Parathyroid adenoma (tissue), 2 donors: ENCODE measurements around the gene KCNJ6.
"Not testable (repeated sequence)": the region's sequence is repeated elsewhere in the genome, so short reads cannot be mapped to it uniquely, and the experiment has no call there.

ENCODE experiments used
- H2AFZ ChIP-seq: fragments of 300-600 bp; sonication (generic); one replicate; pipeline ENCODE4 v1.7.0; 2017; ENCODE audit warnings: antibody characterized with exemption, mild to moderate bottlenecking
- H3K27ac ChIP-seq: fragments of 300-600 bp; sonication (generic); one replicate; pipeline ENCODE4 v1.7.0; 2017
- H3K27me3 ChIP-seq: fragments of 300-600 bp; sonication (generic); one replicate; pipeline ENCODE4 v1.7.0; 2017; ENCODE audit warnings: low read length; ENCODE audit not compliant: control insufficient read depth, insufficient read depth
- H3K36me3 ChIP-seq: fragments of 300-600 bp; sonication (generic); one replicate; pipeline ENCODE4 v1.7.0; 2017; ENCODE audit warnings: low read length; ENCODE audit not compliant: control insufficient read depth, insufficient read depth
- H3K4me1 ChIP-seq: fragments of 300-600 bp; sonication (generic); one replicate; pipeline ENCODE4 v1.7.0; 2017; ENCODE audit warnings: control low read depth
- H3K4me2 ChIP-seq: fragments of 300-600 bp; sonication (generic); one replicate; pipeline ENCODE4 v1.7.0; 2017; ENCODE audit warnings: low read length
- H3K4me3 ChIP-seq: fragments of 300-600 bp; sonication (generic); one replicate; pipeline ENCODE4 v1.7.0; 2017; ENCODE audit warnings: low read depth, low read length
- H3K79me2 ChIP-seq: fragments of 300-600 bp; sonication (generic); one replicate; pipeline ENCODE4 v1.7.0; 2017; ENCODE audit warnings: control low read depth
- H3K9ac ChIP-seq: fragments of 300-600 bp; sonication (generic); one replicate; pipeline ENCODE4 v1.7.0; 2017; ENCODE audit warnings: mild to moderate bottlenecking
- H3K9me3 ChIP-seq: fragments of 300-600 bp; sonication (generic); one replicate; pipeline ENCODE4 v1.7.0; 2017; ENCODE audit warnings: low read length; ENCODE audit not compliant: control insufficient read depth
- TF ChIP-seq, protein P1 (sequence below): fragments of 300-600 bp; sonication (generic); IDR thresholded peaks from one replicate; pipeline ENCODE4 v1.7.0; 2017; ENCODE audit warnings: antibody characterized with exemption, mild to moderate bottlenecking
- donor health status: primary hyperparathyroidism.

Gene KCNJ6

DNA sequence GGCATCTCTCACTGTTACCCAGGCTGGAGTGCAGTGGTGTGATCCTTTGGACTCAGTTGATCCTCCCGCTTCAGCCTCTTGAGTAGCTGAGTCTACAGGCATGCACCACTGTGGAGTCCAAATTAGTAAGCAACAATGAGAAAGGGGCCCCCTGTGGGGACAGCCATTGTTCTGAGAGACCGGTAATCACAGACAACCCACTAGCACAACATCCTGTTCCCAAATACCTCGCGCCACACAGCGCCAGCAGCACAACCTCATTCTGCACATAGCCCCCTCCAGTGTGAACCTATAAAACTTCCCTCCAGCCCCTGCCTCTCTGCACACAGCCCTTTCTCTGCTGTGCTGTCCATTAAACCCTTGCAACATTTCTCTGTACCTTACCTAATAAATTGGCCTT lies 323.2 kb downstream of the KCNJ6 start:
- Histone ChIP-seq H3K9ac (no peak overlapping the region), H3K27ac (no peak overlapping the region), H3K9me3 (no peaks in the 10 kb centered on the region), H3K36me3 (no peaks in the 10 kb centered on the region), H3K4me2 (no peak overlapping the region), H3K4me3 (no peak overlapping the region), H3K27me3 (no peaks in the 10 kb centered on the region), H3K4me1 (no peaks in the 10 kb centered on the region), H2AFZ (no peak overlapping the region), H3K79me2 (no peaks in the 10 kb centered on the region)
- TF ChIP-seq, protein P1, sequence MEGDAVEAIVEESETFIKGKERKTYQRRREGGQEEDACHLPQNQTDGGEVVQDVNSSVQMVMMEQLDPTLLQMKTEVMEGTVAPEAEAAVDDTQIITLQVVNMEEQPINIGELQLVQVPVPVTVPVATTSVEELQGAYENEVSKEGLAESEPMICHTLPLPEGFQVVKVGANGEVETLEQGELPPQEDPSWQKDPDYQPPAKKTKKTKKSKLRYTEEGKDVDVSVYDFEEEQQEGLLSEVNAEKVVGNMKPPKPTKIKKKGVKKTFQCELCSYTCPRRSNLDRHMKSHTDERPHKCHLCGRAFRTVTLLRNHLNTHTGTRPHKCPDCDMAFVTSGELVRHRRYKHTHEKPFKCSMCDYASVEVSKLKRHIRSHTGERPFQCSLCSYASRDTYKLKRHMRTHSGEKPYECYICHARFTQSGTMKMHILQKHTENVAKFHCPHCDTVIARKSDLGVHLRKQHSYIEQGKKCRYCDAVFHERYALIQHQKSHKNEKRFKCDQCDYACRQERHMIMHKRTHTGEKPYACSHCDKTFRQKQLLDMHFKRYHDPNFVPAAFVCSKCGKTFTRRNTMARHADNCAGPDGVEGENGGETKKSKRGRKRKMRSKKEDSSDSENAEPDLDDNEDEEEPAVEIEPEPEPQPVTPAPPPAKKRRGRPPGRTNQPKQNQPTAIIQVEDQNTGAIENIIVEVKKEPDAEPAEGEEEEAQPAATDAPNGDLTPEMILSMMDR = no peak

DNA sequence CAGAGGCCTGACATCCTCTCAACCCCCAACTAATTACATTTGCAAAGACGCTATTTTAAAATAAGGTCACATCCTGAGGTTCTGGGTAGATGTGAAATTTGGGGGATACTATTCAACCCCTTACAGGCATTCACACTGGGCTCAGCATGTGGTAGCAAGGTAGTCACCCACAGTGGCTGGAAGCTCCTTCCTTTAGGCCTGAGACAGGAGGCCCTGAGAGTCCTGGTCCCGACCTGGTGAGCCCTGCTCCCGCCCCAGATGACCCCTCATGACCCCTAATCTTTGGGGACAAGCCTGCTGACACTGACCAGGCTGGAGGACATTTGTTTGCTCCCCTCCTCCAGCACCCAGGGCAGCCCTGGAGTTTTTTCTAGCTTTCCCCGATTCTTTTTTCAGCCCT lies 323.8 kb downstream of the KCNJ6 start:
- Histone ChIP-seq H3K79me2 (no peaks in the 10 kb centered on the region), H3K9me3 (no peaks in the 10 kb centered on the region), H3K4me2 (no peak overlapping the region), H3K36me3 (no peaks in the 10 kb centered on the region), H2AFZ (no peak overlapping the region), H3K4me1 (no peaks in the 10 kb centered on the region), H3K4me3 (no peak overlapping the region), H3K27me3 (no peaks in the 10 kb centered on the region), H3K27ac (no peak overlapping the region), H3K9ac (no peak overlapping the region)
- TF ChIP-seq, protein P1 = no peak

DNA sequence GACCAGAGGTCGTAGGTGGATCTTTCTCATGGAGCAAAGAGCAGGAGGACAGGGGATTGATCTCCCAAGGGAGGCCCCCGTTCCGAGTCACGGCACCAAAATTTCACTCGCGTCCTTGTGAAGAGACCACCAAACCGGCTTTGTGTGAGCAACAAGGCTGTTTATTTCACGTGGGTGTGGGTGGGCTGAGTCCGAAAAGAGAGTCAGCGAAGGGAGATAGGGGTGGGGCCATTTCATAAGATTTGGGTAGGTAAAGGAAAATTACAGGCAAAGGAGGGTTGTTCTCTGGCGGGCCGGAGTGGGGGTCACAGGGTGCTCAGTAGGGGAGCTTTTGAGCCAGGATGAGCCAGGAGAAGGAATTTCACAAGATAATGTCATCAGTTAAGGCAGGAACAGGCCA lies 324.3 kb downstream of the KCNJ6 start:
- not testable (repeated sequence) for H3K36me3 ChIP-seq, H3K27ac ChIP-seq, H3K9me3 ChIP-seq

DNA sequence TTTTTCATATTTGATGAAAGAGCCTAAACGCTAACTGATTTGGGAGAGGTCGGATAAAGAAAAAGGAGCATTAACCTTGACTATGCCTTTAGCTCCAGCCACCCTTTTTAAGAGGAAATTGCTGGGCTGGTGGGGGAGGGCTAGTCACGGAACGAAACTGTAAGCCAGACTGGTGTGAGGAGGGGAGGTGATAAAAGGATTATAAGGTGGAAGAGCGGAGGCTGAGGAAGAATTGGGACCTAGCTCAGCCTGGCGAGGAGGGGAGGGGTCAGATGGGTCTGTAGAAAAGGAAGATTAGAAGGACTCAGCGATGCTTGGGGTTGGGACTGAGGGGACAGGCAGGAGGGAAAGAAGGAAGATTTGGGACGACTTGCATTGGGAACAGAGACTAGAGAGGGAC lies 325.4 kb downstream of the KCNJ6 start:
- not testable (repeated sequence) for H3K9me3 ChIP-seq, H3K9ac ChIP-seq

More for the DNA sequence above, 324.3 kb downstream of the KCNJ6 start:
- not testable (repeated sequence) for H3K4me2 ChIP-seq, H3K9ac ChIP-seq, H3K27me3 ChIP-seq, H2AFZ ChIP-seq, H3K4me1 ChIP-seq, H3K79me2 ChIP-seq, H3K4me3 ChIP-seq

DNA sequence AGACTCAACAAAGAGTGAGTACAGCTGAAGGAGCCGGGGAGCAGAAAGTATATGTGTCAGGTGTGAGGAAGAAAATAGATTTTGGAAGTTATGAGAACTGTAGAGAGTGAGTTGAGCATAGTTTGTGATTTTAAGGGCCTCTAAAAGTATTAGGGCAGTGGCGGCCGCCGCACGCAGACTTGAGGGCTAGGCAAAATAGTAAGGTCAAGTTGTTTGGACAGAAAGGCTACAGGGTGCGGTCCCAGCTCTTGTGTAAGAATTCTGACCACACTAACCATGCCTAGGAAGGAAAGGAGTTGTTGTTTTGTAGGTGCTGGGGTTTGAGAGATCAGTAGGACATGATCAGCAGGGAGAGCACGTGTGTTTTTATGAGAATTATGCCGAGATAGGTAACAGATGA lies 327.6 kb downstream of the KCNJ6 start:
- not testable (repeated sequence) for H3K4me2 ChIP-seq, H3K27ac ChIP-seq, H3K9me3 ChIP-seq, H3K36me3 ChIP-seq, H3K4me1 ChIP-seq, H3K79me2 ChIP-seq, H3K4me3 ChIP-seq, H3K27me3 ChIP-seq, H2AFZ ChIP-seq, H3K9ac ChIP-seq

More for the DNA sequence above, 325.4 kb downstream of the KCNJ6 start:
- H3K36me3 ChIP-seq, H3K27ac ChIP-seq, H3K4me2 ChIP-seq, H3K27me3 ChIP-seq, H3K79me2 ChIP-seq, H2AFZ ChIP-seq, H3K4me1 ChIP-seq, H3K4me3 ChIP-seq: not testable (repeated sequence)

DNA sequence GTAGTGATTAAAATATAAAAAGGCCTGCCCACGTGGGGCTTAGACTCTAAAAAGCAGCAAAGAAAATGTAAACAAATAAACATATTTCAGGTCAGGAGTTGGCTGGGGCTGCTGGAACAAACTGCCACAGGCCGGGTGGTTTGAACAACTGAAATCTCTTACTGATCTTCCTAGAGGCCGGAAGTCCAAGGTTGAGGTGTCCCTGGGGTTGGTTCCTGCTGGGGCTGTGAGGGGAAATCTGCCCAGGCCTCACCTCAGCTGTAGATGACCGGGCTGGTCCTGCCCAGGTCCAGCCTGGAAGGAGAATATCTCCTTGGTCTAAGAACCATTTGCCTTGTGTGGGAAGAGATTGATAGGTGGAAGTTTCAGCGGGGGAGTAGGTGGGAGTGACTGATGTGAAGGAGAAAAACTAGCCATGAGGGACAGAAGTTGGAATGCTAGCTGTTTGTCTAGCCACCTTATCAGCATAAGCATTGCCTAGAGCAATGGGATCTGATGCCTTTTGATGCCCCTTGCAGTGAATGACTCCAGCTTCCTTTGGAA lies 328.6 kb downstream of the KCNJ6 start:
- no peaks in the 10 kb centered on the region for H3K4me1 ChIP-seq
- no peak overlapping the region for H3K4me2 ChIP-seq
- H3K27ac ChIP-seq = no peak overlapping the region
- TF ChIP-seq, protein P1 = no peak
- H2AFZ ChIP-seq = no peak overlapping the region
- H3K27me3 ChIP-seq = no peaks in the 10 kb centered on the region
- no peaks in the 10 kb centered on the region for H3K9me3 ChIP-seq
- no peaks in the 10 kb centered on the region for H3K36me3 ChIP-seq
- no peak overlapping the region for H3K4me3 ChIP-seq
- H3K9ac ChIP-seq = no peak overlapping the region
- no peaks in the 10 kb centered on the region for H3K79me2 ChIP-seq
